Activated T-helper 17 cell treated with anti-CD3 and anti-CD28 coated beads, Interleukin-2, amount 50 U/mL, for 72 hours (primary cell): ENCODE data around the gene CEP57L1. TPM values are rescaled to one million over a fixed set of nuclear protein-coding genes. Genes with fewer than 3 reads are reported as not detected.

Experiments used
- ATAC-seq: fragments of 150-1000 bp; cut with Tn5 transposase; replicated peaks from 2 replicates; pipeline ENCODE4 v1.10.0; 2021; ENCODE audit warnings: mild to moderate bottlenecking, moderate library complexity
- H3K27ac Mint-ChIP-seq: one replicate; pipeline ENCODE4 v1.8.0; 2022; ENCODE audit warnings: mixed read lengths
- H3K27me3 Mint-ChIP-seq: one replicate; pipeline ENCODE4 v1.8.0; 2022; ENCODE audit warnings: mixed read lengths
- H3K36me3 Mint-ChIP-seq: one replicate; pipeline ENCODE4 v1.8.0; 2022; ENCODE audit warnings: low read depth, mild to moderate bottlenecking, mixed read lengths
- H3K4me1 Mint-ChIP-seq: one replicate; pipeline ENCODE4 v1.8.0; 2022; ENCODE audit warnings: mixed read lengths
- H3K4me3 Mint-ChIP-seq: one replicate; pipeline ENCODE4 v1.8.0; 2022; ENCODE audit warnings: mild to moderate bottlenecking, mixed read lengths
- H3K9me3 Mint-ChIP-seq: one replicate; pipeline ENCODE4 v1.8.0; 2022; ENCODE audit warnings: mixed read lengths
- total RNA-seq, 2 donors: library from RNA; stranded (reverse); gene quantifications; one replicate each; pipeline ENCODE4 v1.2.3, GENCODE V29; 2022

The CEP57L1 gene
- total RNA-seq, result 10 to 100 TPM; 20.9 to 21.8 TPM

GRCh38 chr6:109095036-109095834 lies at the start of gene CEP57L1:
Gene CEP57L1, plus strand, starts transcription at chr6:109095507. Its CDS starts 49,715 bp downstream, at chr6:109145222.
- H3K27me3 Mint-ChIP-seq, result no peaks in the 10 kb centered on the region
- ATAC-seq, result peak; percentile 79
- H3K4me1 Mint-ChIP-seq, result peaks cover 33% of the 10 kb centered on the region
- H3K4me3 Mint-ChIP-seq, result peak within 1 kb of the TSS; percentile 89
- peak within 1 kb of the TSS; percentile 97 for H3K27ac Mint-ChIP-seq
- no peaks in the 10 kb centered on the region for H3K9me3 Mint-ChIP-seq
- no peaks in the 10 kb centered on the region for H3K36me3 Mint-ChIP-seq

- Mint-ChIP-seq H3K9me3 (no peaks in the 10 kb centered on the region), H3K36me3 (no peaks in the 10 kb centered on the region), H3K27me3 (no peaks in the 10 kb centered on the region), H3K4me3 (no peak overlapping the region), H3K27ac (no peak overlapping the region), H3K4me1 (peaks cover 19% of the 10 kb centered on the region)
- peak; percentile 67 for ATAC-seq
These were observed 47.1 kb upstream of the CEP57L1 start for GRCh38 chr6:109048176-109048575.

- Mint-ChIP-seq H3K4me3 (no peak overlapping the region), H3K36me3 (no peaks in the 10 kb centered on the region), H3K9me3 (no peaks in the 10 kb centered on the region), H3K27me3 (no peaks in the 10 kb centered on the region), H3K27ac (no peak overlapping the region), H3K4me1 (peaks cover 21% of the 10 kb centered on the region)
- no peak for ATAC-seq
These were observed 46.5 kb upstream of the CEP57L1 start for GRCh38 chr6:109048670-109049415.

DNA sequence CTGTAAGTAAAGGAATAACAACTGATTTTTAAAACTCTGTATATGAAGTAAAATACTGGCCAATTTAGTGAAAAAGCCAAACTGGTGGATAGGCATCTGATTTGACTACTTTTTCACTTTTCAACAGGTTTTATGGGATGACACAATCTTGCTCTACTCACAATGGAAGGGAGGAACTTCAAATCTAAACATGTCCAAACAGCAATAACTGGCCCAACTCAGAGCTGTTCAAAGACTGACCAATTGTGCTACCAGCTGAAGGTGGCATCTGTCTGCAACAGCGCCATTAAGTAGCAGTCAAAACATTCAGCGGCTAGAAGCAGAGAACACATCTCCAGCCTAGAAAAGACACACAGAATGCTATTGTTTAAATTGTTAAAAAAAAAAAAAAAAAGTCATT lies 45.3 kb upstream of the CEP57L1 start:
- ATAC-seq, result no peak
- H3K9me3 Mint-ChIP-seq, result no peaks in the 10 kb centered on the region
- peaks cover 21% of the 10 kb centered on the region for H3K4me1 Mint-ChIP-seq
- no peaks in the 10 kb centered on the region for H3K27me3 Mint-ChIP-seq
- no peak overlapping the region for H3K27ac Mint-ChIP-seq
- no peak overlapping the region for H3K4me3 Mint-ChIP-seq
- no peaks in the 10 kb centered on the region for H3K36me3 Mint-ChIP-seq

GRCh38 chr6:109050447-109051102 lies 44.7 kb upstream of the CEP57L1 start:
- Mint-ChIP-seq H3K4me3 (no peak overlapping the region), H3K27ac (no peak overlapping the region), H3K9me3 (no peaks in the 10 kb centered on the region), H3K36me3 (no peaks in the 10 kb centered on the region), H3K27me3 (no peaks in the 10 kb centered on the region), H3K4me1 (peaks cover 18% of the 10 kb centered on the region)
- no peak for ATAC-seq

DNA sequence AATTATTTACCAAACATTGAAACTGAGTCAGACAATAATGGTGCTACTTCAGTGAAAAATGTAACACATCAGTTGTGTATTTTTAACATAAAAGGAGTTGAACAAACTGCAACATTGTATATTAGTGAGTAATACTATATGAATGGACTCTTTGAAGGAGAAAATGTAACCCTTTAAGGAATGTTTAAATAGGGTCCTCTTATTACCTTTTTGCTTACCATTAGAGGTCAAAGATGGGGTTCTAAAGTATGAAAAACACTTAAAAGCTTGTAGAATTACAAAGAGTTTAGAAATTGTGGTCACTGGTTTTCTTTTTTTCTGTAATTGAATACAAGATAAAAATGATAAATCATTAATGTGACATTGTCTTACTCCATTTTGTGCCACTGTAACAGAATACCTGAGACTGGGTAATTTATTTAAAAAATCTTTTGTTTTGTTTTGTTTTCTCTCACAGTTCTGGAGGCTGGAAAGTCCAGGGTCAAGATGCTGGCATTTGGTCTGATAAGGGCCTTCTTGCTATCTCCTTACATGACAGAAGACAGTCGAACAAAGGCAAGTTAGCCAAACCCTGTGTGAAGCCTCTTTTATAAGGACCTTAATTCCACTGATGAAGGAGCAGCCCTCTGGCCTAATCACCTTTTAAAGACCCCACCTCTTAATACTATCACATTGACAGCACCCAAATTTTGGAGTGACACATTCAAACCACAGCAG lies 43.8 kb upstream of the CEP57L1 start:
- H3K9me3 Mint-ChIP-seq, result no peaks in the 10 kb centered on the region
- ATAC-seq, result no peak
- no peaks in the 10 kb centered on the region for H3K36me3 Mint-ChIP-seq
- H3K4me1 Mint-ChIP-seq, result peaks cover 17% of the 10 kb centered on the region
- no peaks in the 10 kb centered on the region for H3K27me3 Mint-ChIP-seq
- no peak overlapping the region for H3K27ac Mint-ChIP-seq
- H3K4me3 Mint-ChIP-seq, result no peak overlapping the region

DNA sequence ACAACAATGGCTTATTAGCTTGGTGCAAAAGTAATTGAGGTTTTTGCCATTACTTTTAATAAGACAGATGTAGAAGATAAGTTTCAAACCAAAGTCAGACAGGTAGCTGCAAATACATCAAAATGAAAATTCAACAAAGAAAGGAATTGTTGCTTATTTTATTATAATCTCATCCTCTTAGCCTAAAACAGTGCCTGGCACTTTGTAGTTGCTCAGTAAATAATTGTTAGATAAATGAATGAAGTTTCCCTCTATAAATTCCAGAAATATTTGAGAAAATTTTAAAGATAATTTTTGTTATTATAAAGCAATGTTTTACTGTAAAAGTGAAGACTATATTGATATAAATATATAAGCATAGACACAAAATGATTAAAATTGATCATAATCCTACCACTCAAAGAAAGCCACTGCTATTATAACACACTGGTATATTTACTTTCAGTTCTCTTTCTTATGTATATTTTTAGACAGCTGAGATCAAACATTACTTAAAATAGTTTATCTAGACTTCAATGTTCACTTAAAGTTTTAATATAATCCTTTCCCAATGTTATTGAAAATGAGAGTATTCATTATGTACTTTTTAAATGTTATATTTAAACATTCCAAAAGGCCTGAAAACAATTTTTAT lies 43.2 kb upstream of the CEP57L1 start:
- Mint-ChIP-seq H3K27ac (no peak overlapping the region), H3K4me1 (peaks cover 21% of the 10 kb centered on the region), H3K27me3 (no peaks in the 10 kb centered on the region), H3K9me3 (no peaks in the 10 kb centered on the region), H3K4me3 (no peak overlapping the region), H3K36me3 (no peaks in the 10 kb centered on the region)
- ATAC-seq, result no peak

- Mint-ChIP-seq H3K4me3 (no peak overlapping the region), H3K27ac (no peak overlapping the region), H3K9me3 (no peaks in the 10 kb centered on the region), H3K4me1 (peaks cover 21% of the 10 kb centered on the region), H3K27me3 (no peaks in the 10 kb centered on the region), H3K36me3 (no peaks in the 10 kb centered on the region)
- ATAC-seq, result no peak
These were observed 42.5 kb upstream of the CEP57L1 start for GRCh38 chr6:109052852-109053251.

- Mint-ChIP-seq H3K9me3 (no peaks in the 10 kb centered on the region), H3K4me3 (no peak overlapping the region), H3K27me3 (no peaks in the 10 kb centered on the region), H3K27ac (no peak overlapping the region), H3K4me1 (peaks cover 19% of the 10 kb centered on the region), H3K36me3 (no peaks in the 10 kb centered on the region)
- ATAC-seq, result no peak
These were observed 42.0 kb upstream of the CEP57L1 start for GRCh38 chr6:109053336-109053735.

DNA sequence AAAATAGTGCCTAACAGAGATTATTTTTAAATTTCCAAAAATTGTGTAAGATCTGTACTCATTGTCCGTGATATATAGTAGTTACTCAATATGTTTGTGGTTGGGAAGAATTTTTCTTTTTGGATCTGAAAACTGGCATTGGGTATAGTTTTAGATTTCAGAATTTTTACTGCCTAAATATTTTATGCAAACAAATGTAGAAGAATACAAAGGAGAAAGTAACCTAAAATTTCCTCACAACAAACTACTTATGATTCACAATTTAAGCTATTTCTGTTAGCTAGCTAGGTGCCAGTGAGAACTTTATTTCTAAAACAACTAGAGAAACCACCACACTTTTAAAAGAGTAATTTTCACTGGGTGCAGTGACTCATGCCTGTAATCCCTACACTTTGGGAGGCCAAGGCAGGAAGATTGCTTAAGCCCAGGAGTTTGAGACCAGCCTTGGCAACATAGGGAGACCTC lies 39.5 kb upstream of the CEP57L1 start:
- no peak overlapping the region for H3K27ac Mint-ChIP-seq
- H3K27me3 Mint-ChIP-seq, result no peaks in the 10 kb centered on the region
- H3K36me3 Mint-ChIP-seq, result no peaks in the 10 kb centered on the region
- H3K4me1 Mint-ChIP-seq, result peaks cover 25% of the 10 kb centered on the region
- no peak overlapping the region for H3K4me3 Mint-ChIP-seq
- no peaks in the 10 kb centered on the region for H3K9me3 Mint-ChIP-seq
- ATAC-seq, result no peak

GRCh38 chr6:109056661-109057060 lies 38.6 kb upstream of the CEP57L1 start:
- H3K36me3 Mint-ChIP-seq, result no peaks in the 10 kb centered on the region
- no peak for ATAC-seq
- H3K4me1 Mint-ChIP-seq, result peaks cover 25% of the 10 kb centered on the region
- H3K4me3 Mint-ChIP-seq, result peak overlapping the region; percentile 9
- H3K27me3 Mint-ChIP-seq, result no peaks in the 10 kb centered on the region
- H3K9me3 Mint-ChIP-seq, result no peaks in the 10 kb centered on the region
- peak overlapping the region; percentile 4 for H3K27ac Mint-ChIP-seq

DNA sequence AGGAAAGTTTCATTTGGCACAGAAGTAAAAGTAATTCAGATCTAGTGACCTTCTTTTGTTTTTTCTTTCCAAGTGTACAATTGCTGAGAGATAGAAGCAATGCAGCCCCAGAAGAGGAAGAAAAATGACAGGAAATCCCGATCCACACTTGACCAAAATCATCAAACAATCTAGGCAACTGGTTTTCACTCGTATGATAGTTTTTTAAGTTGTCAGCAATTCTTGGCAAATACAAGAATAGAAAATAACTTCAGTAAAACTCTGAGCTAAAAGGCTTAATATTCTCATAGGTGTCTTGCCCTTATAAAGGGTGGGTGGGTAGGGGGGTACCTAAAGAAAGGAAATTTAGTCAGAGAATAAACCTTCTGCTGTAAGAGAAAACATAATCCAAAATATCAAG lies 36.7 kb upstream of the CEP57L1 start:
- Mint-ChIP-seq H3K4me3 (peak overlapping the region; percentile 69), H3K4me1 (peaks cover 34% of the 10 kb centered on the region), H3K9me3 (no peaks in the 10 kb centered on the region), H3K27me3 (no peaks in the 10 kb centered on the region), H3K36me3 (no peaks in the 10 kb centered on the region), H3K27ac (no peak overlapping the region)
- no peak for ATAC-seq

GRCh38 chr6:109059153-109059552 lies 36.2 kb upstream of the CEP57L1 start:
- H3K27ac Mint-ChIP-seq, result peak overlapping the region; percentile 77
- H3K36me3 Mint-ChIP-seq, result no peaks in the 10 kb centered on the region
- no peaks in the 10 kb centered on the region for H3K9me3 Mint-ChIP-seq
- ATAC-seq, result no peak
- H3K4me1 Mint-ChIP-seq, result peaks cover 36% of the 10 kb centered on the region
- H3K4me3 Mint-ChIP-seq, result peak overlapping the region; percentile 69
- H3K27me3 Mint-ChIP-seq, result no peaks in the 10 kb centered on the region

- H3K27ac Mint-ChIP-seq, result peak overlapping the region; percentile 77
These were observed 35.7 kb upstream of the CEP57L1 start for GRCh38 chr6:109059571-109060021.

More at GRCh38 chr6:109059571-109060021, 35.7 kb upstream of the CEP57L1 start:
- Mint-ChIP-seq H3K36me3 (no peaks in the 10 kb centered on the region), H3K4me1 (peaks cover 41% of the 10 kb centered on the region), H3K27me3 (no peaks in the 10 kb centered on the region), H3K9me3 (no peaks in the 10 kb centered on the region), H3K4me3 (peak overlapping the region; percentile 69)
- peak; percentile 99 for ATAC-seq
